ENCODE measurements around the gene CTNNA3. TPM values are rescaled to one million over a fixed set of nuclear protein-coding genes. Genes with fewer than 3 reads are reported as not detected.

CTNNA3 gene
- polyA plus RNA-seq, 4 donors: 3.4 to 4.4 (median 4.0) TPM

DNA sequence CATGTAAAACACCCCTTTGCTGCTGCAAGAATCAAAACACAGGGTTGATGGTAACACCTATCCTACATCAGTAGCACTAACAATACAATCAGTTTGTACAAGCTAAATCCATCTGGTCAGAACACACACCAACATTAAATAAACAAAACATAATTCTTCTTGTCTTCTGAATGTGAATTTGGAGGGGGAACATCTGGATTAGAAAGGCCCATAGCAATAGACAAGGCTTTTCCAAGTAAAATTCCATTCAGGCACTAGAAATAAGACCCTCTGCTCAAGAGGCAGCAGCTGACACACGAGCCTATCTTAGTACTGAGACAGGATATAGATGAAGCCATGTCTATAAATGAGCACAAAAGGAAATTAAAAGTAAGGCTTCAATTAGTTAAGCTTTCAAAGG, 1610.1 kb downstream of the CTNNA3 start:
- DNase-seq (ENCODE audit: low read depth in 4 of 4, low spot score in 3 of 4): no peak

DNA sequence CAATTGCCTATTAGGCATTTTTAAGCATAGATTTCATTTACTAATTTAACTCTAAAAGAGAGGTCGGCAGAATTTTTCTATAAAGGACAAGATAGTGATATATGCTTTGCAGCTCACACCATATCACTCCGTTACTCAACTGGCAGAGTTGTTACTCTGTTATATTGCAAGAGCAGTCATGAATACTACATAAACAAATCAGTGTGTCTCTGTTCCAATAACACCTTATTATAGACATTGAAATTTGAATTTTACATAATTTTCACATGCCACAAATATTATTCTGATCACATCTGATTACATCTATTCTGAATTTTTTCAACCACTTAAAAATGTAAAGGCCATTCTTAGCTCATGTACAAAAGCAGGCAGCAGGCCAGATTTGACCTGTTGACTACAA, 1624.1 kb downstream of the CTNNA3 start:
- DNase-seq (ENCODE audit: low read depth in 4 of 4, low spot score in 3 of 4): no peak

DNA sequence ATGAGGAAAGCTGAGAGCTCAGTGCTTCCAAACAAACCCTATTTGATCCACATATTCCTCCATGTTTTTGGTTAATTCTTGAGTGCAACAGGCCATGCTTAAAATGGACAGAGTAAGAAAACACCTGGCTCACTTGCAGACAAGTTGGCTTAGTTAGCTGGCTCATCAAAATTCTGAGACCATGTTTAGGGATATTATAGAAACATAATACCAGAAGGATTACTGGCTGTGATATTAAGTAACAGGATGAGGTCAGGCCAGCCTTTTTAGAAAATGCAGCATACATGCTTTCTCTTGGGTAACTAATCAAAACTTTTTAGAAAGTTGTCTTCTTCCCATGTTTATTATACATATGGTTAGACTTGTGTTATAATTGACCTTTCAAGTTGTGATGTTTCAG, 1637.4 kb downstream of the CTNNA3 start:
- no peak for DNase-seq (ENCODE audit: low read depth in 4 of 4, low spot score in 3 of 4)

DNA sequence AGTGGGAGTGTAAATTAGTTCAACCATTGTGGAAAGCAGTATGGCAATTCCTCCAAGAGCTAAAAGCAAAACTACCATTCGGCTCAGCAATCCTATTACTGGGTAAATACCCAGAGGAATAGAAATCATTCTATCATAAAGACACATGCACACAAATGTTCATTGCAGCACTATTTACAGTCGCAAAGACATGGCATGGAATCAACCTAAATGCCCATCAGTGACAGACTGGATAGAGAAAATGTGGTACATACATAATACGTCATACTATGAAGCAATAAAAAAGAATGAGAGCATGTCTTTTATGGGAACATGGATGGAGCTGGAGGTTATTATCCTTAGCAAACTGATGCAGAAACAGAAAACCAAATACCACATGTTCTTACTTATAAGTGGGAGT, 1646.7 kb downstream of the CTNNA3 start:
- DNase-seq (ENCODE audit: low read depth in 4 of 4, low spot score in 3 of 4): no peak

DNA sequence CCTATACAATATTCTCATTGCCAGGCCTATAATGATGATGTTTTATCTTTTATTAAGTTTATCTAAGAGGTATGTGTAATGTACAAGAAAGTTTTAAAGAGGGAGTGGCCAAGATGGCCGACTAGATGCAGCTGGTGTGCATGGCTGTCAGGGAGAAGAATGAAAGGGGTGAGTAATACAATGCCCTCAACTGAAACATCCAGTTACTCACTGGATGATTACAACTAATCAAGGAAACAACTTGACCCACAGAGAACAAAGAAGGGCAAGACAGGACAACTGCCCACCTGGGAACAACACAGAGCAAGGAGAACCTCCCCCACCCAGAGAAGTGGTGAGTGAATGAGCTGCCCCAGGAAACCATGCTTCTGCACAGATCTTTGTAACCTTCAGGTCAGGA, 1650.1 kb downstream of the CTNNA3 start:
- DNase-seq (ENCODE audit: low read depth in 4 of 4, low spot score in 3 of 4): no peak

DNA sequence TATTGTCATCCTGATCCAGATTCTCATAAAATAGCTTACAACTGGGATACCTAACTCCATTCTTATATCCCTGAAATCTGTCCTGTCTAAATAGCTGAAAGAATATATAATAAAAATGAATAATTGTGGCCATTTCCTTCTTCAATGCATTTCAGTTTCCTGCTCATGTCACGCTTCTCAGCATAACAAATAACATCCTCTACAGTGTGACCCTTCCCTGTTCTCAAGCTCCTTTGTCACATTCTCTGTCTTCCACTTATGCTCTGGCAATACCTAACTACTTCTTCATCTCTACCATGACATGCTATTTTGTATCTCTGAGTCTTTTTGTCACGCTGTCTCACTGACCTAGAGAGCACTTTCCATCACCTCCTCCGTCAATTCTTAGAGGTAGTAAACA, 1654.2 kb downstream of the CTNNA3 start:
- DNase-seq (ENCODE audit: low read depth in 4 of 4, low spot score in 3 of 4): no peak

DNA sequence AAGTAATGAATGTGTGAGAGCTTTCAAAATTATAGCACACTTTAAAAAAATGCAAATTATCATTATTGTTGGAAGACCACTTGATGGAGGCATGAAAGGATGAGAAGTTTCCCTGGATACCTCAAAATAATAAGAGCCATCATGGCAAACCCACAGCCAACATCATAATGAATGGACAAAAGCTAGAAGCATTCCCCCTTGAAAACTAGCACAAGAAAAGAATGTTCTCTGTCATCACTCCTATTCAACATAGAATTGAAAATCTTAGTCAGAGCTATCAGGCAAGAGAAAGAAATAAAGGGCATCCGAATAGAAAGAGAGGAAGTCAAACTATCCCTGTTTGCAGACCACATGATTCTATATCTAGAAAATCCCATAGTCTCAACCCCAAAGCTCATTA, 1657.4 kb downstream of the CTNNA3 start:
- no peak for DNase-seq (ENCODE audit: low read depth in 4 of 4, low spot score in 3 of 4)

DNA sequence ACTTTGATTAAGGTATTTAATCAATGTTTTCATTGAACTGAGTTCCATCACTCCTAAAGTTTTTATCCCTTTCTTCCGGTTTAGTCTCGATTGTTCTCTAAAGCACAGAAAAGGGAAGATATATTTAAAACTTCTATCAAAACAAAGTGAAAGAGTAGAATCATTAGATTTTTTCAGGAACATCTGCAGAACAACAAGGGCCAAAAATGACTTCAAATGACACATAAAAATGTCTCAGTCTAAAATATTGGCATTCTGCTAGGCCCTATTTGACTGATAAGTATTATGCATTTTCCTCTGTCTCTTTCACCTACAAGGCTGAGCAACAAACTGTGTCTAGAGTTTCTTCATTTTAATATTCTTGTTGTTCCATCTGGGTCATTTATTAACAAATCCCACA, 1669.7 kb downstream of the CTNNA3 start:
- no peak for DNase-seq (ENCODE audit: low read depth in 4 of 4, low spot score in 3 of 4)

DNA sequence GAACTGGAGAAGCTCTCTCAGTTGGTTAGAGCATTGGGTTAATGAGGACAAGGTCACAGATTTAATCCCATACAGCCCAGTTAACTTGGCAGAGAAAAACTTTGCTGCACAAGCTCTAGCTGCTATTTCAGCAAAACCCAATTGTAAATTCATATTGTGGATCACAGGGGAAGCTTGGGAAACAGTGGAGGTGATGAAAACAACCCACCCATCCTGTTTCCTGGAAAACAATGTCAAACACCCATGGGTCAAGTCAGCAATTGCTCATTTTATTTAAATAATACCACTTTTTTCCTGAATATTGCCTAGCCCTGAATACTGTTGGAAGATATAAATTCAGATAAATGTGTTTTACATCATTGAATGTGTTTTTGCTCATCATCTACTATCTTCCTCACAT, 1670.8 kb downstream of the CTNNA3 start:
- DNase-seq (ENCODE audit: low read depth in 4 of 4, low spot score in 3 of 4): no peak

DNA sequence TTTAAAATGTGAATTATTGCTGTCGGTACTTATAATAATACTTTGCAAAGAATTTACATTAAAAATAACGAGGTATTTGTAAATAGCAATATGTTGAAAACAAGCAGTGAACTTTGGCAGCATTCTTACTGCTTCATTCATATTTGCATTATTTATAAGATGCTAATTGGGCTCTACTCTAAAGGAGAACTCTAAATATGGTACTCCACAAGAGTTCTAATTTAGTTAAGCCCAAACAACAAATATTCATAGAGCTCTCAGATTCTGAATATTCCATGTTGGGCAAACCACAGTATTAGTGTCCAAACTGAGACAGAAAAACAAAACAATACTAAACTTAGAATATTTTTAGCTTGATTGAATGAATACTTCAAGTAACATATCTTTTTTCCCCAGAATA, 1674.6 kb downstream of the CTNNA3 start:
- no peak for DNase-seq (ENCODE audit: low read depth in 4 of 4, low spot score in 3 of 4)

DNA sequence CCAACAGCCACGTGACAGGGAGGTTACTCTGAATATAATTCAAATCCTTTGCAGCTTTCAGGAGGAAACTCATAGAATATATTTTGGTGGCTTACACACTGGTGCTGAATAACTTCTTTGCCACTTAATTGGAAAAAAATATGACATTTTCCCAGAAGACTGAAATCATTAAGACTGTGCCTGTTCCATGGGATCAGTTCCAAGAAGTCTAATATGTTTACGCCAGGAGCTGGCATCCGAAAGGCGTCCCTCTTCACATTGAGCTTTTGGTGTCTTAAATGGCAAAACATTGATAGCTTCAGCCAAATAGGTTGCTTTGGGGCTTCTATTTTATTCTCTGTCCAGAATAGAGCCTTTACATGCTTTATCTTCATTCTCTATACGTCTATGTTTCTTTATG, 1687.8 kb downstream of the CTNNA3 start:
- DNase-seq (ENCODE audit: low read depth in 4 of 4, low spot score in 3 of 4): no peak

DNA sequence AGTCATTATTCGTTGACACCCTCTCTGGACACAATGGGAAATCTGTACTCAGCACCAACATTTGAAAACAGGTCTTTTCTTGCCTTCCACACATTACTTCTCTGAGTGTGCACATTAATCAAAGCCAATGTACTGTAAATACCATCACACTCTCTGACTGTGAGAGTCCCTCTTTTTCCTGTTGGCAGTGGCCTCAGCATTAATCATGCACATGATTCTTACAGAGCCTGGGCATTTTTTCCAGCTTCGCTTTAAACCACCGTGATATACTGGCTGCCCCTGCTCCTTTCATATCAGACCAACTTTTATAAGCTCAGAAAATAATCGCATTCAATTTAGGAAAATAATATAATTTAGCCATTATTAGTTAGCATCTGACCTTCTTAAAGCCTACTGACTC, 1689.6 kb downstream of the CTNNA3 start:
- DNase-seq (ENCODE audit: low read depth in 4 of 4, low spot score in 3 of 4): no peak

DNA sequence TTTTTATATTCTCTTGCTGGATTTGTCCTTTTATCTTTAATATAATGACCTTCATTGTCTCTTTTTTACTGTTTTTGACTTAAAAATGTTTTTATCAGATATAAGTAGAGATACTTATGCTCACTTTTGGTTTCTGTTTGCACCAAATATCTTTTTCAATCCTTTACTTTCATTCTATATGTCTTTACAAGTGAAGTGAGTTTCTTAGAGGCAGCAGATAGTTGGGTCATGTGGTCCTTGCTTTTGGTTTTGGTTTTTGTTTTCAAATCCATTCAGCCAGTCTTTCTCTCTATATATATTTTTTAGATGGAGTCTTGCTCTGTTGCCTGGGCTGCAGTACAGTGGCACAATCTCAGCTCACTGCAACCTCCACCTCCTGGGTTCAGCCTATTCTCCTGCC, 1702.5 kb downstream of the CTNNA3 start:
- DNase-seq (ENCODE audit: low read depth in 4 of 4, low spot score in 3 of 4): no peak

DNA sequence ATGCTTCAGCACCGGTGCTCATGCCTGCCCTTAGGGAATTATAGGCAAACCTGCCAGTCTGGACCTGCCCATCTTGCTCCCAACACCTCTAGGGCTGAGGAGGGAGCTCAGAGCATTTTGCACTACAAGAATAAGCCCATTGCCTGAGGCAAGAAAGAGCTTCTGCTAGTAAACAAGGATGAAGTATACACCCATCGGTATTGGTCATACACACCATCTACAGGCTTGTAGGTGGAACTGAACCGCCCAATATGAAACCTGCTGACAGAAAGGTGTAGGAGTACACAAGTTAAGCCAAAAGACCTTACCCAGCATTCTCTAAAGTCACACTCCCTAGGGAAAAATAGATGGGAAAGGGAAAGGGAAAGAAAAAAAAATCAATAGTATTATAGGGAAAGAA, 1727.1 kb downstream of the CTNNA3 start:
- no peak for DNase-seq (ENCODE audit: low read depth in 4 of 4, low spot score in 3 of 4)

DNA sequence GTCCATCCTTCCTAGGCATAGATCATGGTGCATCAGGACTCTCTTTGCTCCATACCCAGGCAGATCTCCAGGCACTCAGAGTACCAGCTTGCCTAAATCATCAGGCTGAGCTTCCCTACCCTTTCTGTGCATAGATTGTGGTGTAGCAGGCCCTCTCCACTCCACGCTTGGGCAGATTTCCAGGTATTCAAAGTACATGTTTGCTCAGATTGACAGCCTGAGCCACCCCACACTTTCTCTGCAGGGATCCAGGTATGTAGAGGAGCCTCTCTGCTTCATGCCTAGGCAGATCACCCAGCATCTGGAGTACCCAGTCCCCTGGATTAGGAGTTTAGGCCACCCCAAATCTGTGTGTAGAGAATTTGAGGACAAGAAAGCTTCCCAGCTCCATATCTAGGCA, 1727.6 kb downstream of the CTNNA3 start:
- no peak for DNase-seq (ENCODE audit: low read depth in 4 of 4, low spot score in 3 of 4)

DNA sequence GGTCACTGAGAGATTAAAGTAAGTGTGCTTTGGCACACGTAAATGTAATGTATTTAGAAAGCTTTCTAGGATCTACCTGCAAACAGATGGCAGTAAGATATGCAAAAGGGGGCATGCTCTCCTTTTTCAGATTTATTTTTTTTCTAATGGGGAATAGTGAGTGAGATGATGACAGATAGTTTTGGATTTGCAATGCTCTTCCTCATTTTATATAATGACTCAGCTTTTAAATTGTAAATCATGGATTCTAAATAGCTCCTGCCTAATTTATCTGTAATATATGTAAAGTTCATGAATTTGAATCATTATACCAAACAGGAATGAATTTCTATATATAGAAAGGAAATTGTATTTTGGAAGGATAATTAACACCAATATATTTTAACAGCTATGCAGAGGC, 1731.8 kb downstream of the CTNNA3 start:
- no peak for DNase-seq (ENCODE audit: low read depth in 4 of 4, low spot score in 3 of 4)

DNA sequence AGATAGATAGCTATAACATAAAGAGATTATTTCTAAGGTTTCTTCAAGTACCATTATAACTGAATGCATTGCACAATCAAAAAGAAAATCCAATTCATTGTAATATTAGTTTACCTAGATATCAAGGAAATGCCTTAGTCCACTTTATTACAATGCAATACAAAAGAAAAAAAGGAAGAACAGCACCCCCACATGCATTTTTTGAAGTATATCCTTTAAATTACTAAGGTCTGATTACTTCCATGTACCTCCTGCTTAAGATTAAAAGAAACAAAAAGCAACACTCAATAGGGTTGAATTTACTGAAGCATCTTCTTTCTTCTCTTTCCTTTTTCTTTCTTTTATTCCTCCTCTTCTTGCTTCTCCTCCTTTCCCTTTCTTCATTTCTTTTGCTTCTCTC, 1743.9 kb downstream of the CTNNA3 start:
- DNase-seq (ENCODE audit: low read depth in 4 of 4, low spot score in 3 of 4): no peak

DNA sequence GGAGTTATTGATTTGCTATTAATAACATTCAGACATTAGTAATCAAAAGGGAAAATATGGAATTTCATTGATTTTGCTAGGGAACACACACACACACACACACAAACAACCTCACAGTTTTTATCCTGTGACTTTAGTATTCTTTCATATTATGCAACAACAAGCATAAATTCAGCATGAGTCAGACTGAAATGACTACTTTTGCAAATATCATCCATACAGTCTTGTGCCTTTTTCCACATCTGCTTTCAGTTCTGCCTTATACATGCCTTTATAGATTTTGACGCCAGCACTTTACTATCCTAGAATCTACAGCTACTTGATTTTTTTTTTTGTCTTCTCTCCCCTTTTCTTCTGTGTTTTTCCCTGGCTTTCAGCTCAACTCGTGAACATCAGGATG, 1745.9 kb downstream of the CTNNA3 start:
- no peak for DNase-seq (ENCODE audit: low read depth in 4 of 4, low spot score in 3 of 4)

DNA sequence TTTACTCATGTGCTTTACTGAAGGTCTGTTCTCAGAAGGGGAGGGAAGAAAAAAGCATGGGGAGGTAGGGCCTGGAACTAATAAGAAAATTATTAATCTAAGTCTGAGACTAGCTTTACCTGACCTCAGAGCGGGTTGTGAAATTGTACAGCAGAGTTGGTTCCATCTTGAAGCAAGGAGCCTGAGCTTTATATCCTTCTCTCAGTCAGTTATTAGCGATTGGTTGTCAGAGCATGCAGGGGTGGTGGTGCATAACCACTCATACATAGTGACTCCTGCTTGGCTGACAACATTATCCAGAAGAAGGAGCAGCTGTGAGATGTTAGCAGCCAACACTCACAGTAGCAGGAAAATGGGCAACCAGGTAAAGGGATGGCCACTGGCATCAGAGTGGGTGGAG, 1746.5 kb downstream of the CTNNA3 start:
- no peak for DNase-seq (ENCODE audit: low read depth in 4 of 4, low spot score in 3 of 4)

DNA sequence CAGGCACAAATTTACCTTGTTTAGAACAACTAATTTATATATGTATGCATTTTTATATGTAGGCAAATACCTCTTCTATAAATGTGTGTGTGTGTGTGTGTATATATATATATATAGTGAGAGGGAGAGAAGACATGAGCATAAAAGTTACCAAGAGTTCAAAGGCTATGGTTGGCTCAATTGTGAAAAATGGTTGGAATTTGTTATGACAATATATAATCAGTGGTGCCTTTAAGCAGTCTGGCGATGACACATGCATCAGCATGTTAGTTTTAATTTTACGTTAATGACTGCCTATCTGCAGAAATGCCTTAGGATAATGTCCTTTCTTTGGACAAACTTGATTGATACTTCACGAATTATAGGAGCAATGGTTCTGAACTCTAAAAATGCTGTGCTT, 1750.9 kb downstream of the CTNNA3 start:
- DNase-seq (ENCODE audit: low read depth in 4 of 4, low spot score in 3 of 4): no peak

DNA sequence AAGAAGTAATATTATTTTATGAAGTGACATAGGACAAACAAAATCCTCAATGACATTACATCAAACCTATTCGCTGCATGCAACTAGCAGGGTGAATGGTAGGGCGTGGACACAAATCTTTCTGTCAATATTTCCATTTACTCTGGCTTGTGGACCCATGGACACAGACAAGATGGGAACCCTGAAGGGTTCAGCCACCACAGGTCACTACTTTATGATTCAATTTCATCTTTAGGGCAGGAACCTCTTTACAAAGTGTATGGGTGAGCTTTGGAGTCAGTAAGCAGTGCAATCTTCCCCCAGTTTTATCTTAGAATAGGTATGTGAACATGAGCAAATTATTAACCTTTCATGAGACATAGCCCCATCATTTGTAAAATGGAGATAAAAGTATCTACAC, 1752.5 kb downstream of the CTNNA3 start:
- no peak for DNase-seq (ENCODE audit: low read depth in 4 of 4, low spot score in 3 of 4)

DNA sequence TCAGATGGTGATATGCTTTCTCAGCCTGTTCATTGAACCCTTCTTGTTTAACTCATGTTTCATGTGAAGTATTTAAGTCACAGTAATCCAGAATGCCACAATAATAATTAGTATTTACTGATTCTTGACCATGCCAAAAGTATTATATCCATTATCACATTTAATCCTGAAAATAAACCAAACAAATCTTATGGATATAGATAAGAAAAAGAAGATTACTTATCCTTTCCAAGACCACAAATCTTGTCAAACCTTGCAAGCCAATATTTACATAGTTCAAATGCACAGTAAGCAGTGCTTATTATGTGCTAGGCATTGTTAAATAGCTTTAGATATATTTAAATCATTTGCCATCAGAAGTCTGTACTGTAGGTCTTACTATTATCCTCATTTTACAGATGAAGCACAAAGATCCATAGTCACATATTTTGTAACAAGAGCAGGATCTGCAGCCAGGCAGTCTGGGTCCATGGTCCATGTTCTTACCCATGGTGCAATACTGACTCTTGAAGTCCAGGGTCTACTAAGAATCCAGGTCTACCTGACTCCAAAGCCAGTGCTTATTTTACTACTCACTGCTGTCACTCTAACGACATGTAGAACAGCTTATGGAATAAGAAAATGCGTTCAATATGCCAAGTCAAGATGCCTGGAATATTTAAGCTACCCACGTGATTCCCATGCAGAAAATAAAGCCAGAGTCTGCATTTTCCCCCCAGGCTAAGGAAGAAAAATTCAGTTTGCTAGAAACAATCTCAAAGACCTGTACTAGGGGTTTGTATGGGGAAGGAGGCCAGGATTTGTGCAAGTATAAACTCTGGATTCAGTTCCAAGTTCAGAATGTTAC, 1755.0 kb downstream of the CTNNA3 start:
- DNase-seq (ENCODE audit: low read depth in 4 of 4, low spot score in 3 of 4): no peak

DNA sequence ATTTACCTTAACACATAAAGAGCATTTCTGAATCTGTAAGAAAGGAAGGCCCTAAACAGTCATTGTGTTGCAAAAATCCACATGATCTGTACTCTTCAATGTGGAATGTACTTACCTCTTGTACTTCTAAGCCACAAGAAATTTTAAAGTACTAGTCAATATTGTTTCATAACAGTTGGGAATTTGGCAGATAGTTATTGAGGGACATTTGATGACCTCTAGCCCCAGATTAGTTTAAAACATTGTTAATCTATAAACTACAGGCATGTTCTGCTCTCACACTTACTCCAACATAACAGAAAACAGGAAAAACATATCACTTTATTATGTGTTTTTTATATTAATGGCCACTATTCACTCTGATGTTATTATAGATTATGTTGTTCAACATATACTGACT, 1755.9 kb downstream of the CTNNA3 start:
- no peak for DNase-seq (ENCODE audit: low read depth in 4 of 4, low spot score in 3 of 4)
